Panc1 (cell line): ENCODE results near the gene EEF1A1. TPM values are rescaled to one million over a fixed set of nuclear protein-coding genes. Genes with fewer than 3 reads are reported as not detected.

Experiments used
- ATAC-seq: fragments of 200-7000 bp; cut with Tn5 transposase; 2 replicates; pipeline ENCODE4 v1.9.1; 2020; ENCODE audit warnings: mild to moderate bottlenecking, moderate library complexity
- BruUV-seq: library from RNA; stranded (reverse); fragments of 400-500 nt; replicated peaks from 2 replicates; lab custom pipeline; 2021; lab: Mats Ljungman, UMichigan
- CTCF ChIA-PET: fragments of 300-600 bp; sonication (Branson Sonifier 250); formaldehyde crosslinking; loops from one replicate; lab custom pipeline; 2022; ENCODE audit warnings: antibody characterized with exemption; lab: Charles Lee
- POLR2A ChIA-PET: fragments of 300-600 bp; sonication (Branson Sonifier 250); formaldehyde crosslinking; loops from one replicate; lab custom pipeline; 2022; ENCODE audit warnings: antibody characterized with exemption; lab: Charles Lee
- DNase-seq: peaks from one replicate; pipeline ENCODE4 v3.0.0-alpha.2; 2010; ENCODE audit warnings: low read depth, low spot score
- H3K27ac ChIP-seq: 2 replicates; pipeline ENCODE4 v1.5.1; 2011; ENCODE audit warnings: mild to moderate bottlenecking, low read length, inconsistent platforms
- H3K27me3 ChIP-seq: fragments of 200-500 bp; sonication (Bioruptor generic); 2 replicates; pipeline ENCODE4 v1.6.0; 2014; ENCODE audit warnings: low read length, inconsistent platforms; ENCODE audit not compliant: control insufficient read depth, insufficient read depth
- H3K36me3 ChIP-seq: fragments of 200-500 bp; sonication (Bioruptor generic); 2 replicates; pipeline ENCODE4 v1.5.1; 2014; ENCODE audit warnings: inconsistent platforms, mild to moderate bottlenecking, low read length, moderate library complexity; ENCODE audit not compliant: control insufficient read depth, insufficient read depth
- H3K4me1 ChIP-seq: 2 replicates; pipeline ENCODE4 v1.5.1; 2011; ENCODE audit warnings: inconsistent platforms, mild to moderate bottlenecking, low read length, moderate library complexity; ENCODE audit not compliant: control insufficient read depth, insufficient read depth
- H3K4me3 ChIP-seq, 2 experiments: 2 replicates each; pipeline ENCODE4 v1.5.1; 2011 to 2012; ENCODE audit warnings: low read depth in 2 of 2, low read length in 2 of 2, mild to moderate bottlenecking in 2 of 2, inconsistent platforms in 1 of 2, moderate library complexity in 1 of 2
- H3K9me3 ChIP-seq: fragments of 200-500 bp; sonication (Bioruptor generic); 2 replicates; pipeline ENCODE4 v1.5.1; 2014; ENCODE audit warnings: low read depth, mild to moderate bottlenecking, inconsistent platforms, low read length, moderate library complexity; ENCODE audit not compliant: control insufficient read depth, insufficient read depth
- CTCF ChIP-seq: fragments of 450-650 bp; IDR thresholded peaks from 2 replicates; pipeline ENCODE4 v1.5.1; 2017; ENCODE audit warnings: mild to moderate bottlenecking
- POLR2AphosphoS5 ChIP-seq: IDR thresholded peaks from 2 replicates; pipeline ENCODE4 v1.6.1; 2012; ENCODE audit warnings: mild to moderate bottlenecking, low read depth, low read length, moderate library complexity
- REST ChIP-seq, 2 experiments: IDR thresholded peaks; 2 replicates each; pipeline ENCODE4 v1.6.1; 2011 to 2012; ENCODE audit warnings: low read depth in 2 of 2, control low read depth in 1 of 2, low read length in 1 of 2, mild to moderate bottlenecking in 1 of 2, moderate library complexity in 1 of 2; ENCODE audit not compliant: insufficient read depth in 1 of 2
- SIN3A ChIP-seq: IDR thresholded peaks from 2 replicates; pipeline ENCODE4 v1.6.1; 2012; ENCODE audit warnings: low read depth, mild to moderate bottlenecking, low read length, moderate library complexity, borderline replicate concordance; ENCODE audit not compliant: insufficient read depth
- TCF7L2 ChIP-seq: IDR thresholded peaks from 2 replicates; pipeline ENCODE4 v1.6.1; 2011; ENCODE audit warnings: mild to moderate bottlenecking, low read depth, low read length, inconsistent platforms
- in situ Hi-C: cut with HindIII; loops from 2 replicates; pipeline ENCODE4 v1.10.0; 2016; ENCODE audit warnings: low sequenced_read_pairs, low pct_unique_long_range_greater_than_20kb
- intact Hi-C: fragments of 100-400 bp; cut with micrococcal nuclease; formaldehyde crosslinking; loops from one replicate; pipeline ENCODE4 v1.10.0; 2022; ENCODE audit not compliant: unreplicated experiment
- total RNA-seq: library from RNA; stranded (reverse); gene quantifications from one replicate; pipeline ENCODE4 v1.2.1, GENCODE V29; 2021; ENCODE audit not compliant: unreplicated experiment

The EEF1A1 gene
- total RNA-seq, 1 experiment from 2014 or later: 10,069 TPM

- Histone ChIP-seq H3K27ac (no peak overlapping the region), H3K27me3 (no peaks in the 10 kb centered on the region), H3K36me3 (no peaks in the 10 kb centered on the region), H3K4me3 (no peak overlapping the region), H3K4me1 (no peaks in the 10 kb centered on the region), H3K9me3 (no peaks in the 10 kb centered on the region)
- BruUV-seq: no TSS peak
- DNase-seq (no peak), ATAC-seq (no peak)
- CTCF ChIA-PET: no interaction called here
- POLR2A ChIA-PET: interaction anchor here (0.6 kb wide), 1 partner anchor 31 kb away, joined by 10 read pairs; no protein-coding TSS in a partner anchor
- no peak for TF ChIP-seq TCF7L2
- no peak for TF ChIP-seq CTCF
- TF ChIP-seq POLR2AphosphoS5: no peak
- no peak for TF ChIP-seq REST (IDR thresholded peaks at IDR 0.05; ENCODE audit: insufficient read depth in 1 of 2, low read depth in 2 of 2, low read length in 1 of 2)
- no peak for TF ChIP-seq SIN3A
- intact Hi-C loops (no loop called here), in situ Hi-C loops (no loop called here)
Measured at GRCh38 chr6:73532293-73532692, 11.5 kb upstream of the EEF1A1 start.

- Histone ChIP-seq H3K4me1 (peaks cover 16% of the 10 kb centered on the region), H3K27ac (peak overlapping the region; percentile 30), H3K9me3 (no peaks in the 10 kb centered on the region), H3K27me3 (no peaks in the 10 kb centered on the region), H3K4me3 (no peak overlapping the region), H3K36me3 (no peaks in the 10 kb centered on the region)
- DNase-seq: no peak
- intact Hi-C loops: no loop called here
- peak; percentile 45; the same call in 1 of the 2 replicates for ATAC-seq
- no TSS peak for BruUV-seq
- POLR2A ChIA-PET: no interaction called here
- CTCF ChIA-PET: no interaction called here
- in situ Hi-C loops: no loop called here
- TF ChIP-seq CTCF (no peak), REST (IDR thresholded peaks at IDR 0.05; ENCODE audit: insufficient read depth in 1 of 2, low read depth in 2 of 2, low read length in 1 of 2) (no peak), TCF7L2 (no peak), POLR2AphosphoS5 (no peak), SIN3A (no peak)
Measured at GRCh38 chr6:73528897-73529296, 8.1 kb upstream of the EEF1A1 start.
